Kidney (tissue), 14 donors: ENCODE measurements around the gene U2AF2. TPM values are rescaled to one million over a fixed set of nuclear protein-coding genes. Genes with fewer than 3 reads are reported as not detected.

Experiments used
- DNase-seq, 5 donors: peaks; one replicate each; pipeline ENCODE4 v3.0.0-alpha.2; 2013 to 2020
- FAIRE-seq: peaks from 2 replicates; lab custom pipeline; 2012; peaks lifted over from hg19 to GRCh38; lab: Jason Lieb, UNC
- H3K27ac ChIP-seq, 2 donors: one replicate each; pipeline ENCODE4 v1.7.0; 2013; ENCODE audit warnings: low read depth in 2 of 2, low read length in 2 of 2, inconsistent platforms in 1 of 2
- H3K27me3 ChIP-seq: one replicate; pipeline ENCODE4 v1.7.1; 2013; ENCODE audit warnings: low read length, inconsistent platforms; ENCODE audit not compliant: control insufficient read depth, insufficient read depth
- H3K36me3 ChIP-seq, 3 donors: one replicate each; pipeline versions ENCODE4 v1.7.0 to v1.7.1; 2013; ENCODE audit warnings: low read length in 3 of 3, control low read depth in 1 of 3, inconsistent platforms in 1 of 3; ENCODE audit not compliant: insufficient read depth in 3 of 3, control insufficient read depth in 2 of 3
- H3K4me1 ChIP-seq, 3 donors: one replicate each; pipeline versions ENCODE4 v1.7.0 to v1.7.1; 2013; ENCODE audit warnings: low read length in 3 of 3, inconsistent platforms in 1 of 3, low read depth in 1 of 3; ENCODE audit not compliant: control insufficient read depth in 2 of 3, insufficient read depth in 2 of 3
- H3K4me3 ChIP-seq, 3 donors: one replicate each; pipeline versions ENCODE4 v1.7.0 to v1.8.1; 2013; ENCODE audit warnings: low read length in 3 of 3, control low read depth in 1 of 3, inconsistent platforms in 1 of 3
- H3K9ac ChIP-seq, 3 donors: one replicate each; pipeline versions ENCODE4 v1.7.0 to v1.7.1; 2013; ENCODE audit warnings: low read length in 3 of 3, control low read depth in 1 of 3, inconsistent platforms in 1 of 3
- H3K9me3 ChIP-seq, 3 donors: one replicate each; pipeline versions ENCODE4 v1.7.0 to v1.7.1; 2013; ENCODE audit warnings: low read length in 3 of 3, control low read depth in 1 of 3, inconsistent platforms in 1 of 3; ENCODE audit not compliant: control insufficient read depth in 2 of 3, insufficient read depth in 1 of 3
- CTCF ChIP-seq: IDR thresholded peaks from 3 replicates; pipeline ENCODE4 v1.5.1; 2012; ENCODE audit warnings: mild to moderate bottlenecking, moderate library complexity, borderline replicate concordance; ENCODE audit not compliant: insufficient read depth; ENCODE audit errors: extremely low read depth
- intact Hi-C: fragments of 100-400 bp; cut with DNase I; formaldehyde crosslinking; loops from one replicate; pipeline ENCODE4 v1.11.1; 2022
- polyA plus RNA-seq: library from polyadenylated mRNA; stranded (reverse); fragments of 350-450 nt; fragmentation: Illumina TruSeq; extraction: RNeasy Lipid Tissue Mini Kit (QIAGEN cat#74804); gene quantifications from one replicate; pipeline ENCODE4 v1.2.3, GENCODE V29; 2014; ENCODE audit warnings: low read depth, low replicate concordance; ENCODE audit not compliant: insufficient read depth
- total RNA-seq: library from RNA; stranded (reverse); fragmentation: NEBNext Ultra II Directional; extraction: Animal tissue kit (Norgen Biotek cat#: 25700); gene quantifications from one replicate; pipeline ENCODE4 v1.2.1, GENCODE V29; 2021
- donor health status: control.
- donor health status: control.
- donor health status: control.
- donor health status: control.
- donor health status: control.
- donor health status: DM: yes; HTN: yes; CAD: no.
- donor health status: Normal renal cell carcinoma (clear cell type).

Gene U2AF2
- total and polyA plus RNA-seq, 2 donors from 2014 or later: 54.8 to 161 TPM

- TF ChIP-seq CTCF: no peak
- intact Hi-C loops: no loop called here
- Histone ChIP-seq H3K9ac (no peak overlapping the region), H3K4me1 (no peaks in the 10 kb centered on the region), H3K27ac (no peak overlapping the region), H3K27me3 (no peaks in the 10 kb centered on the region), H3K9me3 (no peaks in the 10 kb centered on the region), H3K4me3 (no peak overlapping the region), H3K36me3 (peaks cover 0 to 32% (median 14%) of the 10 kb centered on the region in 3 donors)
- DNase-seq (no peak), FAIRE-seq (no peak)
Observed at GRCh38 chr19:55697069-55697440, 42.2 kb downstream of the U2AF2 start.

GRCh38 chr19:55697698-55698097 is 42.9 kb downstream of the U2AF2 start:
- no peak for FAIRE-seq
- peaks cover 0 to 32% (median 14%) of the 10 kb centered on the region in 3 donors for H3K36me3 ChIP-seq
- no peak overlapping the region for H3K9ac ChIP-seq
- no peaks in the 10 kb centered on the region for H3K9me3 ChIP-seq
- TF ChIP-seq CTCF: no peak
- no peak for DNase-seq
- H3K4me3 ChIP-seq: no peak overlapping the region
- H3K4me1 ChIP-seq: no peaks in the 10 kb centered on the region
- H3K27me3 ChIP-seq: no peaks in the 10 kb centered on the region
- H3K27ac ChIP-seq: no peak overlapping the region
- intact Hi-C loops: no loop called here

- peaks cover 0 to 29% (median 11%) of the 10 kb centered on the region in 3 donors for H3K36me3 ChIP-seq
- DNase-seq: no peak
- no peak overlapping the region for H3K27ac ChIP-seq
- intact Hi-C loops: no loop called here
- H3K9me3 ChIP-seq: no peaks in the 10 kb centered on the region
- H3K9ac ChIP-seq: no peak overlapping the region
- no peak overlapping the region for H3K4me3 ChIP-seq
- FAIRE-seq: no peak
- H3K4me1 ChIP-seq: no peaks in the 10 kb centered on the region
- TF ChIP-seq CTCF: no peak
- H3K27me3 ChIP-seq: no peaks in the 10 kb centered on the region
Observed at GRCh38 chr19:55698256-55698655, 43.4 kb downstream of the U2AF2 start.

GRCh38 chr19:55699221-55699620 is 44.4 kb downstream of the U2AF2 start:
- H3K9ac ChIP-seq: no peak overlapping the region
- H3K4me1 ChIP-seq: no peaks in the 10 kb centered on the region
- H3K27me3 ChIP-seq: no peaks in the 10 kb centered on the region
- H3K36me3 ChIP-seq: peaks cover 0 to 21% (median 10%) of the 10 kb centered on the region in 3 donors
- FAIRE-seq (no peak), DNase-seq (no peak)
- no peak overlapping the region for H3K4me3 ChIP-seq
- intact Hi-C loops: no loop called here
- TF ChIP-seq CTCF: no peak
- no peak overlapping the region for H3K27ac ChIP-seq
- no peaks in the 10 kb centered on the region for H3K9me3 ChIP-seq
